HG03442 (cell line): ENCODE data around the gene SKA1.
"Not testable (repeated sequence)": the region's sequence is repeated elsewhere in the genome, so short reads cannot be mapped to it uniquely, and the experiment has no call there.

Source experiments
- ATAC-seq: cut with Tn5 transposase; IDR thresholded peaks from one replicate; pipeline ENCODE4 v1.9.1; 2021; ENCODE audit warnings: mild to moderate bottlenecking, moderate library complexity; ENCODE audit not compliant: unreplicated experiment

Gene SKA1

GRCh38 chr18:50428531-50429206 lies 53.8 kb downstream of the SKA1 start:
- ATAC-seq: no peak

GRCh38 chr18:50429207-50429948 lies 54.5 kb downstream of the SKA1 start:
- ATAC-seq: no peak

- no peak for ATAC-seq
Measured at GRCh38 chr18:50432915-50433314, 58.1 kb downstream of the SKA1 start.

GRCh38 chr18:50436742-50437141 lies 61.9 kb downstream of the SKA1 start:
- ATAC-seq: not testable (repeated sequence)

GRCh38 chr18:50439460-50440015 lies 64.7 kb downstream of the SKA1 start:
- ATAC-seq: no peak

GRCh38 chr18:50441016-50441415 lies 66.2 kb downstream of the SKA1 start:
- ATAC-seq: no peak

GRCh38 chr18:50441501-50441900 lies 66.7 kb downstream of the SKA1 start:
- no peak for ATAC-seq
